NB4 (cell line): ENCODE results near the gene CTNNAL1.

Experiments
- POLR2A ChIP-seq: IDR thresholded peaks from 2 replicates; pipeline ENCODE4 v1.6.1; 2011; ENCODE audit warnings: mild to moderate bottlenecking; ENCODE audit not compliant: insufficient read length; ENCODE audit errors: extremely low read depth
- TF ChIP-seq, protein P1 (sequence below): IDR thresholded peaks from one replicate; pipeline ENCODE4 v1.5.1; 2012; ENCODE audit warnings: low read depth, low read length

DNA sequence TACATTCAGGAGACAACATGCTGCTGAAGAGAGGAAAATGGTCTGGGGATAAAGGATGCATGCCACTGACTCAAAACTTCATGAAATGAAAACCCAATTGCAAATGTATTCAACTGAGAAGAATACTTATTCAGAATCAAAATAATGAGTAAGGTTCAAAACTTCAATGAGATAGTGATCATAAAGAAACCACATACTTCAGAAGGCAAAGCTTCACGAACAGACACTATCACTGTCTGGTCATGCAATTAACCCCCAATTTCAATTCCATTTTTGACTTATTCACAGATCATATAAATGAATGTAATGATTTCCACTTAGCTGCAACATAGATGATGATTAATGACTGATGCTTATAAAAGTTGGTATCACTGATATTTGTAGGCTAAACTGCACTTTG is 33.0 kb upstream of the CTNNAL1 start:
- TF ChIP-seq, protein P1, sequence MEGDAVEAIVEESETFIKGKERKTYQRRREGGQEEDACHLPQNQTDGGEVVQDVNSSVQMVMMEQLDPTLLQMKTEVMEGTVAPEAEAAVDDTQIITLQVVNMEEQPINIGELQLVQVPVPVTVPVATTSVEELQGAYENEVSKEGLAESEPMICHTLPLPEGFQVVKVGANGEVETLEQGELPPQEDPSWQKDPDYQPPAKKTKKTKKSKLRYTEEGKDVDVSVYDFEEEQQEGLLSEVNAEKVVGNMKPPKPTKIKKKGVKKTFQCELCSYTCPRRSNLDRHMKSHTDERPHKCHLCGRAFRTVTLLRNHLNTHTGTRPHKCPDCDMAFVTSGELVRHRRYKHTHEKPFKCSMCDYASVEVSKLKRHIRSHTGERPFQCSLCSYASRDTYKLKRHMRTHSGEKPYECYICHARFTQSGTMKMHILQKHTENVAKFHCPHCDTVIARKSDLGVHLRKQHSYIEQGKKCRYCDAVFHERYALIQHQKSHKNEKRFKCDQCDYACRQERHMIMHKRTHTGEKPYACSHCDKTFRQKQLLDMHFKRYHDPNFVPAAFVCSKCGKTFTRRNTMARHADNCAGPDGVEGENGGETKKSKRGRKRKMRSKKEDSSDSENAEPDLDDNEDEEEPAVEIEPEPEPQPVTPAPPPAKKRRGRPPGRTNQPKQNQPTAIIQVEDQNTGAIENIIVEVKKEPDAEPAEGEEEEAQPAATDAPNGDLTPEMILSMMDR: no peak
- TF ChIP-seq POLR2A: no peak
